IMR-90 (cell line): Measurements from ENCODE around the gene HOXD10. TPM values are rescaled to one million over a fixed set of nuclear protein-coding genes. Genes with fewer than 3 reads are reported as not detected.

ENCODE experiments used
- ATAC-seq: fragments of 200-7000 bp; cut with Tn5 transposase; 2 replicates; pipeline ENCODE4 v1.9.1; 2020; ENCODE audit warnings: low read depth, mild to moderate bottlenecking, moderate library complexity
- BruUV-seq: library from RNA; stranded (reverse); fragments of 400-500 nt; replicated peaks from 2 replicates; lab custom pipeline; 2021; lab: Mats Ljungman, UMichigan
- CTCF ChIA-PET: fragments of 300-600 bp; formaldehyde crosslinking; extraction: SDS; loops from one replicate; lab custom pipeline; 2021; ENCODE audit warnings: antibody characterized with exemption; lab: Yijun Ruan, JAX
- POLR2A ChIA-PET: fragments of 300-600 bp; sonication (Branson Sonifier 250); formaldehyde crosslinking; loops from one replicate; lab custom pipeline; 2022; ENCODE audit warnings: antibody characterized with exemption; ENCODE audit not compliant: unreplicated experiment; lab: Charles Lee
- DNase-seq: peaks from one replicate; pipeline ENCODE4 v3.0.0; 2013
- H2AFZ ChIP-seq: replicated peaks from 2 replicates; pipeline ENCODE3; 2013; ENCODE audit warnings: low read length, mild to moderate bottlenecking; ENCODE audit not compliant: poor library complexity
- H2AK5ac ChIP-seq: 2 replicates; pipeline ENCODE4 v1.6.1; 2013; ENCODE audit warnings: low read depth, low read length, inconsistent platforms
- H2AK9ac ChIP-seq: replicated peaks from 2 replicates; pipeline ENCODE3; 2013; ENCODE audit warnings: mild to moderate bottlenecking, low read depth, low read length, moderate library complexity; ENCODE audit not compliant: poor library complexity
- H2BK120ac ChIP-seq: 2 replicates; pipeline ENCODE4 v1.6.1; 2013; ENCODE audit warnings: low read depth, low read length, inconsistent platforms
- H2BK15ac ChIP-seq: 3 replicates; pipeline ENCODE4 v1.6.1; 2013; ENCODE audit warnings: low read depth, low read length, inconsistent platforms
- H2BK20ac ChIP-seq: 2 replicates; pipeline ENCODE4 v1.6.1; 2013; ENCODE audit warnings: low read depth, mild to moderate bottlenecking, inconsistent platforms, low read length, moderate library complexity
- H2BK5ac ChIP-seq: 2 replicates; pipeline ENCODE4 v1.6.1; 2013; ENCODE audit warnings: mild to moderate bottlenecking, low read depth, low read length, inconsistent platforms; ENCODE audit not compliant: poor library complexity, severe bottlenecking
- H3K14ac ChIP-seq: replicated peaks from 2 replicates; pipeline ENCODE4 v1.6.1; 2013; ENCODE audit warnings: low read depth, low read length, inconsistent platforms
- H3K18ac ChIP-seq: 2 replicates; pipeline ENCODE4 v1.6.1; 2013; ENCODE audit warnings: low read depth, low read length, control low read depth
- H3K23ac ChIP-seq: 2 replicates; pipeline ENCODE4 v1.6.1; 2013; ENCODE audit warnings: low read depth, low read length, inconsistent platforms
- H3K27ac ChIP-seq: 2 replicates; pipeline ENCODE4 v1.5.1; 2013; ENCODE audit warnings: mild to moderate bottlenecking, control low read depth, low read length; ENCODE audit not compliant: insufficient read depth
- H3K27me3 ChIP-seq: 2 replicates; pipeline ENCODE4 v1.6.1; 2013; ENCODE audit warnings: low read length; ENCODE audit not compliant: control insufficient read depth, insufficient read depth
- H3K36me3 ChIP-seq: 2 replicates; pipeline ENCODE4 v1.6.1; 2013; ENCODE audit warnings: low read length, mixed read lengths; ENCODE audit not compliant: control insufficient read depth, insufficient read depth
- H3K4ac ChIP-seq: 2 replicates; pipeline ENCODE4 v1.6.1; 2013; ENCODE audit warnings: low read depth, low read length, inconsistent platforms
- H3K4me1 ChIP-seq: 2 replicates; pipeline ENCODE4 v1.6.1; 2013; ENCODE audit warnings: low read length, mixed read lengths; ENCODE audit not compliant: control insufficient read depth, insufficient read depth
- H3K4me2 ChIP-seq: 2 replicates; pipeline ENCODE4 v1.6.1; 2013; ENCODE audit warnings: low read depth, mild to moderate bottlenecking, control low read depth, low read length, moderate library complexity
- H3K4me3 ChIP-seq: 2 replicates; pipeline ENCODE4 v1.5.1; 2013; ENCODE audit warnings: low read depth, mild to moderate bottlenecking, control low read depth, low read length, moderate library complexity; ENCODE audit not compliant: insufficient read depth
- H3K56ac ChIP-seq: 2 replicates; pipeline ENCODE4 v1.6.1; 2013; ENCODE audit warnings: low read length, inconsistent platforms; ENCODE audit not compliant: insufficient read depth; ENCODE audit errors: extremely low read depth
- H3K79me1 ChIP-seq, 2 experiments: 2 replicates each; pipeline ENCODE4 v1.6.1; 2013; ENCODE audit warnings: low read length in 2 of 2, inconsistent platforms in 1 of 2, low read depth in 1 of 2
- H3K9ac ChIP-seq: 2 replicates; pipeline ENCODE4 v1.6.1; 2013; ENCODE audit warnings: low read depth, low read length, control low read depth
- H3K9me1 ChIP-seq: 2 replicates; pipeline ENCODE4 v1.6.1; 2013; ENCODE audit warnings: low read length, inconsistent platforms; ENCODE audit not compliant: insufficient read depth
- H3K9me3 ChIP-seq: 2 replicates; pipeline ENCODE4 v1.6.1; 2013; ENCODE audit warnings: low read length; ENCODE audit not compliant: control insufficient read depth, insufficient read depth
- H4K20me1 ChIP-seq: 2 replicates; pipeline ENCODE4 v1.6.1; 2013; ENCODE audit warnings: low read length, inconsistent platforms; ENCODE audit not compliant: insufficient read depth
- H4K5ac ChIP-seq: 2 replicates; pipeline ENCODE4 v1.6.1; 2013; ENCODE audit warnings: mild to moderate bottlenecking, low read depth, low read length, control low read depth
- H4K8ac ChIP-seq, 2 experiments: 2 replicates each; pipeline ENCODE4 v1.6.1; 2013; ENCODE audit warnings: low read depth in 2 of 2, low read length in 2 of 2, control low read depth in 1 of 2, inconsistent platforms in 1 of 2
- H4K91ac ChIP-seq: 2 replicates; pipeline ENCODE4 v1.6.1; 2013; ENCODE audit warnings: low read depth, low read length, inconsistent platforms; ENCODE audit not compliant: insufficient read depth
- BHLHE40 ChIP-seq: fragments of 150-350 bp; IDR thresholded peaks from 2 replicates; pipeline ENCODE4 v1.6.1; 2016; ENCODE audit warnings: mild to moderate bottlenecking, low read depth, low read length
- CHD1 ChIP-seq: IDR thresholded peaks from 2 replicates; pipeline ENCODE4 v1.6.1; 2012; ENCODE audit warnings: low read depth, low read length, improper control_type of control experiment
- FOS ChIP-seq: fragments of 150-350 bp; IDR thresholded peaks from 2 replicates; pipeline ENCODE4 v1.6.1; 2016; ENCODE audit warnings: low read depth, low read length
- MAZ ChIP-seq: IDR thresholded peaks from 2 replicates; pipeline ENCODE4 v1.6.1; 2012; ENCODE audit warnings: low read depth, mild to moderate bottlenecking, low read length, improper control_type of control experiment, moderate library complexity, borderline replicate concordance
- SMC3 ChIP-seq: fragments of 150-350 bp; IDR thresholded peaks from 2 replicates; pipeline ENCODE4 v1.6.1; 2016; ENCODE audit warnings: low read depth, mild to moderate bottlenecking, antibody characterized with exemption, low read length, moderate library complexity
- WGBS, 2 experiments: methylation state at CpG; one replicate each; pipeline versions ENCODE4 v1.1.5 to v1.1.7; 2013; ENCODE audit warnings: missing lambda C conversion rate in 2 of 2; ENCODE audit not compliant: insufficient read length in 1 of 2; ENCODE audit errors: extremely low coverage in 2 of 2; 5-methylcytosine and 5-hydroxymethylcytosine counted together
- dilution Hi-C: fragments of 300-500 bp; cut with HindIII; formaldehyde crosslinking; loops from one replicate; pipeline ENCODE4 v1.14.3; 2018; ENCODE audit warnings: low sequenced_read_pairs; ENCODE audit not compliant: unreplicated experiment
- in situ Hi-C: fragments of 300-500 bp; cut with MboI; formaldehyde crosslinking; loops from 3 replicates; pipeline ENCODE4 v1.14.3; 2019; ENCODE audit warnings: low sequenced_read_pairs, inconsistent platforms, mixed read lengths
- intact Hi-C: fragments of 100-400 bp; cut with micrococcal nuclease; formaldehyde crosslinking; loops from 2 replicates; pipeline ENCODE4 v1.10.0; 2022
- polyA plus RNA-seq, 3 experiments: library from polyadenylated mRNA; depleted of rRNA; stranded (reverse); fragments of >200 nt; gene quantifications; 2 replicates each; pipeline ENCODE4 v1.2.3, GENCODE V29; 2012; ENCODE audit warnings: low replicate concordance in 1 of 3
- total RNA-seq: library from RNA; depleted of rRNA; stranded (reverse); fragments of >200 nt; gene quantifications from 2 replicates; pipeline ENCODE4 v1.2.3, GENCODE V29; 2012
- TF ChIP-seq, protein P1 (sequence below): fragments of 150-350 bp; IDR thresholded peaks from 2 replicates; pipeline ENCODE4 v1.6.1; 2017; ENCODE audit warnings: mild to moderate bottlenecking, antibody characterized with exemption, low read length, low read depth

The HOXD10 gene
- total and polyA plus RNA-seq, 2 of the 4 experiments (the other 2 are of a cell fraction) = not detected

DNA sequence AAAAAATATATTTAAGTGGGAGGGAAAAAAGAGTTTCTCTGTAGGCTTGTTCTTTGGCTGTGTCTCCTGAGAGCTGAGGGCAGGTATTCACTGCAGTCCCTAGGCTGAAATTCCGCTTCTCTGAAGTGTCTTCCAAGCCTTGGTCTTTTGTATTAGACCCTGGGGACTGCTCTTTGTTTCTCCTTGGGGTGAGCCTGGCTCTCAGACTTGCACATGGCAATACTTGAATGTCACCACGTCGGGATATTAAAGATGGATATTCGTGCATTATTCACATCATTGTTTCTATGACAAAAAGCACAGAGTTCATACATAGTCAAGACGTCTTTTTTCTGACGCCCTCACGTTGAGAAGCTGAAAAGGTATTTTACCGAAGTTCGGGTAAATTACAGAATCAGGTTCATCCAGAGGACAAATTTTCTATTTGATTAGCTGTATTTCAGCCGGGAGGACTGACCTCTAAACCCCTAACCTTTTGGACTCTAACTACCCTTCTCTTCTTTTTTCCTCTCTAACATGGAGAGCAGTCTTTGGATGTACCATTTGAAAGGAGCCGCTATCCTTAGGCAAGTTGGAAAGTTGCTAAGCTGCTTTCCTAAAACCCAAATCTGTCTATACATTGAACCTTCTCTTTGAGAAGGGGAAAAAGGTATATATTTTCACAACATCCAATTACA, 38.1 kb downstream of the HOXD10 start:
- Histone ChIP-seq H3K9me1 (no peaks in the 10 kb centered on the region), H3K56ac (no peak overlapping the region), H3K9ac (no peak overlapping the region), H3K4me3 (no peak overlapping the region), H3K4me1 (no peaks in the 10 kb centered on the region), H3K18ac (no peak overlapping the region), H3K27me3 (peaks cover 91% of the 10 kb centered on the region), H2BK15ac (no peak overlapping the region), H4K91ac (no peak overlapping the region), H3K79me1 (no peaks in the 10 kb centered on the region), H4K8ac (no peak overlapping the region), H2BK20ac (no peak overlapping the region), H2AK9ac (no peak overlapping the region), H3K14ac (no peak overlapping the region), H2BK5ac (no peak overlapping the region), H2AFZ (no peak overlapping the region), H2AK5ac (no peak overlapping the region), H4K20me1 (no peaks in the 10 kb centered on the region), H3K4ac (no peak overlapping the region), H4K5ac (no peak overlapping the region), H3K23ac (no peak overlapping the region), H2BK120ac (no peak overlapping the region), H3K27ac (no peak overlapping the region), H3K4me2 (no peak overlapping the region), H3K9me3 (peaks cover 12% of the 10 kb centered on the region), H3K36me3 (no peaks in the 10 kb centered on the region)
- dilution Hi-C loops = no loop called here
- POLR2A ChIA-PET = interaction anchor here (0.6 kb wide), 1 partner anchor 223 kb away, joined by 13 read pairs; no protein-coding TSS in a partner anchor
- ATAC-seq (no peak), DNase-seq (no peak)
- BruUV-seq = no TSS peak
- CTCF ChIA-PET = interaction anchor here (0.6 to 3.3 kb wide), 2 partner anchors 300 to 739 kb away, joined by 5 to 7 read pairs; no protein-coding TSS in a partner anchor
- no peak for TF ChIP-seq FOS
- no peak for TF ChIP-seq MAZ
- no peak for TF ChIP-seq SMC3
- TF ChIP-seq BHLHE40 = no peak
- no peak for TF ChIP-seq CHD1
- TF ChIP-seq, protein P1, sequence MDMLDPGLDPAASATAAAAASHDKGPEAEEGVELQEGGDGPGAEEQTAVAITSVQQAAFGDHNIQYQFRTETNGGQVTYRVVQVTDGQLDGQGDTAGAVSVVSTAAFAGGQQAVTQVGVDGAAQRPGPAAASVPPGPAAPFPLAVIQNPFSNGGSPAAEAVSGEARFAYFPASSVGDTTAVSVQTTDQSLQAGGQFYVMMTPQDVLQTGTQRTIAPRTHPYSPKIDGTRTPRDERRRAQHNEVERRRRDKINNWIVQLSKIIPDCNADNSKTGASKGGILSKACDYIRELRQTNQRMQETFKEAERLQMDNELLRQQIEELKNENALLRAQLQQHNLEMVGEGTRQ = no peak
- in situ Hi-C loops = no loop called here
- WGBS, 2 experiments = 0% methylated on average over 2 of the region's 11 CpGs; no CpG with 5 or more reads in 1 of the 2 experiments
- intact Hi-C loops = no loop called here
